Measurements from ENCODE around the gene RFX3.

The RFX3 gene

GRCh38 chr9:3541206-3541605, 15.4 kb upstream of the RFX3 start:
- DNase-seq (ENCODE audit: low read depth): no peak
- no peak overlapping the region for H3K4me3 ChIP-seq (ENCODE audit: low read length)
- no peak for TF ChIP-seq CTCF (conservative IDR thresholded peaks at IDR 0.05; ENCODE audit: low read length)

GRCh38 chr9:3534614-3535404, 9.0 kb upstream of the RFX3 start:
- no peak overlapping the region for H3K4me3 ChIP-seq (ENCODE audit: low read length)
- no peak for TF ChIP-seq CTCF (conservative IDR thresholded peaks at IDR 0.05; ENCODE audit: low read length)
- no peak for DNase-seq (ENCODE audit: low read depth)

GRCh38 chr9:3532158-3532557, 6.4 kb upstream of the RFX3 start:
- no peak for DNase-seq (ENCODE audit: low read depth)
- no peak overlapping the region for H3K4me3 ChIP-seq (ENCODE audit: low read length)
- no peak for TF ChIP-seq CTCF (conservative IDR thresholded peaks at IDR 0.05; ENCODE audit: low read length)

GRCh38 chr9:3528451-3528850, 2.6 kb upstream of the RFX3 start:
- no peak for DNase-seq (ENCODE audit: low read depth)
- no peak overlapping the region for H3K4me3 ChIP-seq (ENCODE audit: low read length)

GRCh38 chr9:3526997-3527940, 1.5 kb upstream of the RFX3 start:
- TF ChIP-seq CTCF (conservative IDR thresholded peaks at IDR 0.05; ENCODE audit: low read length): no peak
- peak overlapping the region; percentile 94 for H3K4me3 ChIP-seq (ENCODE audit: low read length)
- DNase-seq (ENCODE audit: low read depth): peak; percentile 12

More at GRCh38 chr9:3528451-3528850, 2.6 kb upstream of the RFX3 start:
- no peak for TF ChIP-seq CTCF (conservative IDR thresholded peaks at IDR 0.05; ENCODE audit: low read length)

- no peak for TF ChIP-seq CTCF (conservative IDR thresholded peaks at IDR 0.05; ENCODE audit: low read length)
- DNase-seq (ENCODE audit: low read depth): peak; percentile 87
- peak overlapping the region; percentile 94 for H3K4me3 ChIP-seq (ENCODE audit: low read length)
Measured at GRCh38 chr9:3526165-3526996, 580 bp upstream of the RFX3 start.
